ENCODE data around the gene SLC12A8.

The SLC12A8 gene

GRCh38 chr3:125186261-125186787, 26.2 kb downstream of the SLC12A8 start:
- peak; percentile 43 for DNase-seq (ENCODE audit: low read depth)

DNA sequence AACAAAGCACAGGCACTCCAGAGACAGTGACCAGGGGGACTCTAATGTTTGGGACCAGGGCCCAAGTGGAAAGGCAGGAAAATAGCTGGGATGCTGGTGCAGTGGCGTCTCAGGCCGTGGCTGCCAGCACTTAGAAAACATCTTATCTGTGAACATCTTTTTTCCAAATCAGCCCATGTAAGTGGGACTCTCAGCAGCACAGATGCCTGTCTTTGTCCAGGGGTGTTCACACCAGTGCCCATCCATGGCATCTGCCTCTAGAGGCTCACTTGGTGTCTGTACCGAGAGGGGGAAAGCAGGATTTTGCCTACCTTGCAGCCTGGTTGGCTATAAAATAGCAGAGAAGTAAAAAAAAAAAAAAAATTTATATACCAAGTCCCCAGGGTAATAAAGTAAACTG, 26.7 kb downstream of the SLC12A8 start:
- DNase-seq (ENCODE audit: low read depth), result no peak

DNA sequence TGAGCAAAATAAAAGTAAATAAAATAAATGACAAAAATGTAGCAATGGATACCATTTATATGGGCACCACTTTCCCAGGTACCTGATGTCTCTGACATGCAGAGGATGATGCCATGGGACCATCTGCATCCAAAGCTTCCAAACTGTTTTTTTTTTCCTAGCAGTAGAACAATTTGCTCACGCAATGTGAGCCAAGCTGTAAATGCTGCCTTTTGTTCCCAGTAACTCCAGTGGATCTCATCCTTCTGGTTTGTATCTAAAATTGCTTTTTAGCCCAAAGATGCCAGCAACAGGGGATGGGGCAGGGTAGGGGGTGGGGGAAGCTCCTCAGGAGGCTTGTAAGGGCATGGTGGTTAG, 32.7 kb downstream of the SLC12A8 start:
- no peak for DNase-seq (ENCODE audit: low read depth)

DNA sequence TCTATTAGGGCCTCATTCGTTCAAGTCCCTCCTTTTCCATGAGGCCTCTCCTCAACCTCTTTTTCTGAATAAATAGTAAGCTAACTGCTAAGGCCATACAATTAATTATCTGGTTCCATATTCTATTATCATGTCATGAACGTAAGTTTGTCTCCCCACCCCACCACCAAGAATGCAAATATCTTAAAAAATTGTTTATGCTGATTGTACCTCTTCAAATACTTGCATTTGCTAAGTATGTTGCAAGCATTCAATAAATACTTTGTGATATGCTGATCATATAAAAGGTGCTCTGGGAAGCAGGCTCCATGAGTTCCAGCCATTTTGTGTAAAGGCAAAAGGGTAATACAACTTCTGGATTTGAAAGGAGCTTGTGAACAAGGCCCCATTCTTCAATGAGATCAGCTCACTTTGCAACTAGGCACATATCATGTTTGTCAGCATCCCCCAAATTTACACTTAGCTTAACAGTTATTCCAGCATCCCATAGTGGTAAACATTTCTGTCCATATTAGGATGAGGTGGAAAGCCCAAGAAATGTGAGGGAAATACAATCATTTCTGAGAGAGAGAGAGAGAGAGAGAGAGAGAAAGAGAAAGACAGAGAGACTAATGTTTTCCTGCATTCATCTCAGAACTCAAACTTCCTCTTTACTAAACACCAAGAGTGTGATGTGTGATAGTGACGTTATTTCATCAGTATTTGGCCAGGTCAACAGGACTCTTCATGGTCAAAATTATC, 33.2 kb downstream of the SLC12A8 start:
- no peak for DNase-seq (ENCODE audit: low read depth)

GRCh38 chr3:125177746-125178145, 34.8 kb downstream of the SLC12A8 start:
- DNase-seq (ENCODE audit: low read depth), result no peak

GRCh38 chr3:125175295-125176078, 37.1 kb downstream of the SLC12A8 start:
- no peak for DNase-seq (ENCODE audit: low read depth)

DNA sequence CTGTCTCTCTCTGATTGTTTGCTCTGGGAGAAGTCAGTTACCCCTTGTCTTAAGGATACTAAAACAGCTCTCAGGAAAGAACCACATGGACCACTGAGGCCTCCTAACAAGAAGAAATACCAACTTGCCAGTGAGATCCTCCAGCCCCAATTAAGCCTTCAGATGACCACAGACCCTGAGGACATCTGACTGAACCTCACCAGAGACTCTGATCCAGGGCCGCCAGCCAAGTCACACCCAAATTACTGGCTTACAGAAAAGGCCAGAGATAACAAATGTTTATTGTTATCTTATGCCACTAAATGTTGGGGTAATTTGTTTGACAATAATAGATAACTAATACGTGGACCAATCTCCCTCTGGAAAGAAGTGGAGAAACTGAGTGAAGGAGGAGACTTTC, 40.2 kb downstream of the SLC12A8 start:
- no peak for DNase-seq (ENCODE audit: low read depth)

DNA sequence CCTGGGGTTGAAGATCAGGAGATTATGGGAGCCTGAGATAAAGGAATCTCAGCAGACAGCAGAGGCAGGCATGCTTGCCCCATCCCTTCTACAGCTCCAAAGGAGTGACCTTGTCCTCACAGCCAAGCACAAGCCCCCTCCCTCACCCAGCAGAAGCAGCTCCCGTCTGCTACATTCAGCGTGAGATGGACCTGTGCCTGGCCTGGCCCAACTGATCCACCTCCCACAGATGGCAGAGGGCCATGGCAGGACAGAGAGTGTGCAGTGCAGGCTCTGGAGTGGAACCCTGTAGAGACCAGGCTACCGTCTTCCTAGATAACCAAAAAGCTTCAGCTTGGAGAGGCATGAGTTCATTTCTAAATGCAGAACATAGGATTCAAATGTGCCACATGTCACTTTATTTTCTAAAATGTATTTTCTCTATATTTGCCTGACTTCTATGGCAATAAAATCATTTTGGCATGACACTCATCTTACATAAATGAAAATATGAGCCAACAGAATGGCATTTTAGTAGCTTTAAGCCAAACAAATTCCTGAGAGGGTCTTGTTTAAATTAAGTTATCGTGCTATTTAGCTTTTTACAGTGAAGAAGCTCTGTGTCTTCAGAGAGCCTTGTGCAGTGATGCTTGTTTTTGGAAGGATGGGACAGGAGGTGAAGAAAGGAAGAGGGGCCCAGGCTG, 43.7 kb downstream of the SLC12A8 start:
- DNase-seq (ENCODE audit: low read depth), result no peak

DNA sequence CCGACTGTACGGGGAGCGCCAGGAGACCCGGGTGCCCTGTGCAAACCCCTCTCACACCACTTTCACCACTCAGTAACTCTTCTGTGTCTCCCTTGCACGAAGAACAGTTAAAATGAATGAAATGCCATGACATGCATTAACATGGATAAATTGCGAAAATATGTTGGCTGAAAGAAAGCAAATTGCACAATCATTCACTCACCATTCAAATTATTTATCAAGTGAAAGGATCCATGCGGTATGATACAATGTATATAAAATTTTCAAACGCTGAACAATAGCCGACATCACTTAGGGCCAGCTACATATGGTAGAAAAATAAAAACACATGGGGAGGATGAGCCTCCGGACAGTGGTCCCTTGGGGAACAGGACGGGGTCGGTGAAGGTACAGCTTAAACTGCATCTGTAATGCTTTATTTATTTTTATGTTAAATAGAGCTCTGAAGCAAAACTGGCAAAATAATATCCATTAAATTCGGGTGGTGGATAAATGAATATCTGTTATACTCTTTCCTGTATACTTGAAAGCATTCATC, 45.9 kb downstream of the SLC12A8 start:
- peak; percentile 25 for DNase-seq (ENCODE audit: low read depth)

DNA sequence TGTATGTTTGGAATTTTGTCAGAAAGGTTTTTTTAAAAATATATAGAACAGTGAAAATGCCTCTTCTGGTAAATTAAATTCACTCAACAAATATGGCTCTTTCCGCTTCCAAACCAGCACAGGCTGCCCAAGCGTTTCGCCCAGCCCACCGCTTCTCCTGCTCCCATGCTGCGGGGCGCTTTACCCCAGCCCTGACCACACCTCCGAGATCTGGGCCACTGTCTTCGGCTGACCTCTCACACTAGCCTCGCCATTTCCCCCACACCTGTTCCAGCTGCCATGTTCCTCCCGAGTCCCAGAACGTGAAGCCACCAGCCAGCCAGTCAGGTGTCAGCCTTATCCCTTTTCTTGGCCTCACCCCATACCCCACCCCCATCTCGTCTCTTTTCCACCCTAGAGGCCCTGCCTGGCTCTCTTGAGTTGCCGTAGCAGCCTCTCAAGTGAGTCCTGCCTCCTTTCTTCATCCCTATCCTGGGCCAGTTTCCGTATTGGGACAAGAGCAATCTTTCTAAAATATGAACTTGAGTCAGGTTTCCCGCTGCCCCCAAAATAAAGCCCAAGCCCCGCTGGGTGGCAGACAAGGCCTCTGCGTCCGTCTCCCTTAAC, 46.5 kb downstream of the SLC12A8 start:
- no peak for DNase-seq (ENCODE audit: low read depth)

DNA sequence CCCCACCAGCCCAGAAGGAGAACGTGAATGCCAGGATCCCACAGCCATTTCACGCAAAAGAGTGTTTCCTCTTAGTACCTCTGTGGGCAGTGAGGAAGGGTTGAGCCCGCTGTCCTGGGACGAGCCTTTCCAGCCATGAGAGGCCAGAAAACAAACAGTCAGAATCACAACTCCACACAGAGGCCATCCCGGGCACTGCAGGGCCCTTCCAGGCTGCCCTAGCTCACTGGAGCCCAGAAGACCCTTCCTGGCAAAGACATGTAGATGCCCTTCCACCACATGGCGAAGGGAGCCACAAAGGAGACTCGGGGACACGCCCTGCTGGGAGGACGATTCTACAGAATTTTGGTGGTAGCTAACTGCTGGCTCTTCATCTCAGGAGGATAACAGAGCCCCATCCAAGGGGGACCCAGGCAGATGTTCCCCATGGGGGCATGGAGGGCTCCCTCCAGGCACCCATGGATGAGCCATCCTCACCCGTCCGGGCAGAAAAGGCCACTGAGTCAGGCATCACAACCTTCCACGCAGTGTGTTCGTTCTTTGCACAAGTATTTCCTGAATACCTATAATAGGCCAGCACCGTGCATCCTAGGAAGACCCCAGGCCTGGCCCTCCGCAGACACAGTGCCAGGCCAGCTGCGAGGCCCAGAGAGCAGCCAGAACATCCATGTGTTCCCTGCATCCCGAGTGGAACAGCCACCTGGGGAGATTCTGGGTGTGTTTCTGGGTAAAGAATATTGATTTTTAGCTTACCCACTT, 47.2 kb downstream of the SLC12A8 start:
- DNase-seq (ENCODE audit: low read depth), result peak; percentile 63

DNA sequence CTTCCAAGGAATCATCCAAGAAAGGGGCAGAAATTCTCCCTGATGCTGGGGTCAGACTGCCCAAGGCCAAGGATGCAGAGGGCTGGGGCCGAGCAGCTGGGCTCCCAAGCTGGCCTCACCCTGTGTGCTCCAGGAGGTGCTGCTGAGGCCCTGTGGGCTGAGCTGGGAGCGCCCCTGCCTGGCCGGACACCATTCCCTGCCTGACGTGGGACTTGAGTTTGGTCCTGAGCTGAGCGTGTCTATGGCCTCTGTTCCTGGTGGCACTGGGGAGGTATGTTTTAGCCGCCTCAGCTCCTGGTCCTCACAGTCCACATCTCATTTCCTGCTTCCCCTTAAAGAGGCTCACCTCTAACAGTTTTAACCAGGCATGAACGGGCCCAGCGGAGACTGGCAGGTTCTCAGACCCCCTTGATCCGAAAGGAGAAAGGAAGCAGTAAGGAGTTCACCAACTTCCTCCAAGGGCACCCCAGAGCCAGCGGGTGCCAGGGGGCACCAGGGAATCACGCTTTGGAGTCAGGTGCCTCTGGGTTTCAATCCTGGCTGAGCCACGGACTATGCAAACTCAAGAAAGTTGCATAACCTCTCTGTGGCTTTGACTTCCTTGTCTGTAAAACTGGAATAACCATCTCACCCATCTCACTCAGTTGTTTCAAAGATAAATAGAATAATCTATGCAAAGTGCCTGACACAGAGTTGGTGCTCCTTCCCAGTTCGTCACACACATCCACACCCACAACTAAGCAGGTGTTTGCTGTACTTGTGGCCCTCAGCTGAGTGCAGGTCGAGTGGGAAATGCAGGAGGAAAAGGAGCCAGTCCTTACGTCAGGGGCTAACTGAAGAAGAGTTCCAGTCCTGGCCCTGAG, 48.6 kb downstream of the SLC12A8 start:
- DNase-seq (ENCODE audit: low read depth), result peak; percentile 50

GRCh38 chr3:125161607-125162219, 50.8 kb downstream of the SLC12A8 start:
- no peak for DNase-seq (ENCODE audit: low read depth)

DNA sequence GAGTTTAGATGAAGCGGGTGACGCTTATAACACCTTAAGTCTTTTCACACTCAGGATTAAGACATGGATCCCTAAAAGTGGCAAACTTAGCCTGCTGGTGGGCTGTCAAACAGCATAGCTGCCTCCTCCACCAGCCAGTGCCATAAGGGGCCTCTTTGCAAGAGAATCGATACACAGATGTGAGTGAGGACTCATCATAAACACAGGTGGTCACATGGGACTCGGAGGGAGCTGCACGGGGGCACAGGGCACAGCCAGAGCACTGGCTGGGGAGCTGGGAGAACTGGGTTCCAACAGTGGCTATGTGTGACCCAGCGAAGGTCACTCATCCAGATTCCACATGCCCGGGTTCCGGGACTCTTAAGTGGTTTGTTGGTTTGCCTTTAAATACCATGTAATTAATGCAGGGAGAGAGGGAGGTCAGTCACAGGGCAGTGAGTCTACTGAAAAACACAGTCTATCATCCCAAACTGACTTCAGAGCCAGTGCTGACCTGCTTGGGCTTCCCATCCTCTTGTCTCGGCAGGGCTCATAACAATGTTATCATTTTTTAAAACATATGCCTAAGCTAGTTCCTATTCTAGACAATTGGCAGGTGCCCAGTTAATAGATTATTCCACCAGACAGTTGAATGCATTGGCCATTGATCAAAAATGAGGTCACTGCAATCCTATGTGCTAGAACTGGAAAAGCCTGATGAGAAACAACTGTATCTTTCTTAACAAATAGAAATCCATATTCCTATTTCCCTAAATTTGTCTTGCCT, 51.8 kb downstream of the SLC12A8 start:
- DNase-seq (ENCODE audit: low read depth), result no peak

GRCh38 chr3:125157183-125157582, 55.4 kb downstream of the SLC12A8 start:
- DNase-seq (ENCODE audit: low read depth), result no peak

- no peak for DNase-seq (ENCODE audit: low read depth)
Observed at GRCh38 chr3:125156456-125156855, 56.1 kb downstream of the SLC12A8 start.

DNA sequence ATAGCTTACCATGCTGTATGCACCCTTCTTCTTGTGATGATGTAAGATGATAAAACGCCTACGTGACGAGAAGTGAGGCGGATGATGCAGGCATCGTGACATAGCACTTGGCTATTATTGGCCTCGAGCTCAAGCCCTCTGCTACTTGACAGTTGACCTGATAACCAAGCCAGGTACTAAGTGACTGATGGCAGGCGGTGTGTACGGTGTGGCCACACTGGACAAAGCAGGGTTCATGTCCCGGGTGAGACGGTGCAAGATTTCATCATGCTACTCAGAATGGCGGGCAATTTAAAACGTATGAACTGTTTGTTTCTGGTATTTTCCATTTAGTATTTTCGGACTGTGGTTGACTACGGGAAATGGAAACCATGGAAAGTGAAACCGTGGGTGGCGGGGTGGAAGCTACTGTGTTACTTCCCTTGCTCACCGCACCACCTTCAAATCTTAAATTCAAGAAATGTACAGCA, 57.7 kb downstream of the SLC12A8 start:
- DNase-seq (ENCODE audit: low read depth), result no peak

- no peak for DNase-seq (ENCODE audit: low read depth)
Observed at GRCh38 chr3:125154110-125154509, 58.4 kb downstream of the SLC12A8 start.

GRCh38 chr3:125152951-125153350, 59.6 kb downstream of the SLC12A8 start:
- DNase-seq (ENCODE audit: low read depth), result no peak

Data from amniotic epithelial cell (primary cell).